ENCODE results near the gene A1BG. TPM values are rescaled to one million over a fixed set of nuclear protein-coding genes. Genes with fewer than 3 reads are reported as not detected.

A1BG gene
- total RNA-seq, 1 experiment from 2014 or later: 1.2 TPM

- no peak for TF ChIP-seq CTCF (IDR thresholded peaks at IDR 0.05 in 2 of 3, conservative IDR thresholded peaks at IDR 0.05 in 1 of 3; ENCODE audit: borderline replicate concordance in 1 of 3, insufficient read depth in 1 of 3, low read depth in 2 of 3, low read length in 2 of 3)
- TF ChIP-seq ELF1 (IDR thresholded peaks at IDR 0.05; ENCODE audit: borderline replicate concordance, low read depth): peak; percentile 95
- no peak for TF ChIP-seq ZNF274 (IDR thresholded peaks at IDR 0.05; ENCODE audit: low read depth, low read length)
- TF ChIP-seq CBX3 (IDR thresholded peaks at IDR 0.05; ENCODE audit: low read depth): peak; percentile 81
Measured at GRCh38 chr19:58305065-58305931, 48.0 kb downstream of the A1BG start, which contains the start of gene ERVK3-1 (continued).

GRCh38 chr19:58304748-58305064 is 48.6 kb downstream of the A1BG start:
- CTCF ChIA-PET: no interaction called here
- peak; percentile 5 for ATAC-seq
- H2AFZ ChIP-seq (ENCODE audit: low read depth, low read length, poor library complexity, severe bottlenecking): no peak overlapping the region
- TF ChIP-seq TCF7L2 (IDR thresholded peaks at IDR 0.05; ENCODE audit: borderline replicate concordance, extremely low read depth, insufficient read depth, insufficient read length): no peak
- TF ChIP-seq CTCF (IDR thresholded peaks at IDR 0.05 in 2 of 3, conservative IDR thresholded peaks at IDR 0.05 in 1 of 3; ENCODE audit: borderline replicate concordance in 1 of 3, insufficient read depth in 1 of 3, low read depth in 2 of 3, low read length in 2 of 3): no peak
- TF ChIP-seq REST (IDR thresholded peaks at IDR 0.05; ENCODE audit: low read depth): no peak
- no peak for TF ChIP-seq RAD21 (IDR thresholded peaks at IDR 0.05; ENCODE audit: low read depth)
- no peak for TF ChIP-seq FOSL1 (IDR thresholded peaks at IDR 0.05; ENCODE audit: low read depth)
- no peak for TF ChIP-seq ZBTB33 (IDR thresholded peaks at IDR 0.05; ENCODE audit: extremely low read depth, insufficient replicate concordance, low read length)
- TF ChIP-seq ELF1 (IDR thresholded peaks at IDR 0.05; ENCODE audit: borderline replicate concordance, low read depth): no peak
- TF ChIP-seq POLR2AphosphoS5 (IDR thresholded peaks at IDR 0.05; ENCODE audit: low read depth, low read length): no peak
- TF ChIP-seq CEBPB (IDR thresholded peaks at IDR 0.05; ENCODE audit: low read depth): no peak

More at GRCh38 chr19:58304748-58305064, 48.6 kb downstream of the A1BG start:
- intact Hi-C loops (cut with micrococcal nuclease): loop anchor here (1.0 to 5.0 kb wide), 2 partner anchors 22 to 77 kb away; partner anchors contain the start of genes ZNF544 and ZSCAN22
- Histone ChIP-seq H3K9me2 (ENCODE audit: insufficient read depth) (no peaks in the 10 kb centered on the region), H3K27me3 (ENCODE audit: insufficient read depth, low read length) (no peaks in the 10 kb centered on the region), H3K4me1 (ENCODE audit: control insufficient read depth in 1 of 2, insufficient read depth in 2 of 2, low read length in 2 of 2) (peaks cover 5 to 15% of the 10 kb centered on the region in 2 experiments; a peak in 3 of 4 replicates), H3K27ac (ENCODE audit: low read depth, low read length) (peak overlapping the region; percentile 11; the same call in 1 of the 2 replicates), H3K9me3 (ENCODE audit: control insufficient read depth in 1 of 2, insufficient read depth in 1 of 2, low read depth in 1 of 2, low read length in 2 of 2) (no peaks in the 10 kb centered on the region; a peak in 1 of 4 replicates), H3K4me3 (replicated peaks in 1 of 2; ENCODE audit: low read depth in 1 of 2, low read length in 2 of 2) (peak overlapping the region; percentile 92 to 93), H3K9ac (ENCODE audit: low read length) (no peak overlapping the region), H3K4me2 (ENCODE audit: low read length) (peak overlapping the region; percentile 80), H4K20me1 (ENCODE audit: insufficient read depth) (no peaks in the 10 kb centered on the region), H3K36me3 (ENCODE audit: control insufficient read depth in 1 of 2, insufficient read depth in 2 of 2, low read length in 2 of 2) (peaks cover 15 to 41% of the 10 kb centered on the region in 2 experiments), H3K79me2 (ENCODE audit: insufficient read depth, low read length) (peaks cover 43% of the 10 kb centered on the region)
- RAD21 ChIA-PET (ENCODE audit: low non-redundant PET in 1 of 2, low total read pairs in 2 of 2, uncharacterized antibody in 2 of 2, unreplicated experiment in 2 of 2): no interaction called here
- BruUV-seq (replicated peaks): no TSS peak
- no peak for DNase-seq (ENCODE audit: low read depth, low spot score)
- POLR2A ChIA-PET: interaction anchor here (0.6 kb wide), 1 partner anchor 22 kb away, joined by 4 read pairs; the partner anchor contains the start of gene ZSCAN22
